ENCODE data around the gene RAB13. TPM values are rescaled to one million over a fixed set of nuclear protein-coding genes. Genes with fewer than 3 reads are reported as not detected.
"Not testable (repeated sequence)": the region's sequence is repeated elsewhere in the genome, so short reads cannot be mapped to it uniquely, and the experiment has no call there.

Gene RAB13
- polyA plus RNA-seq, 1 experiment, result 250 TPM

DNA sequence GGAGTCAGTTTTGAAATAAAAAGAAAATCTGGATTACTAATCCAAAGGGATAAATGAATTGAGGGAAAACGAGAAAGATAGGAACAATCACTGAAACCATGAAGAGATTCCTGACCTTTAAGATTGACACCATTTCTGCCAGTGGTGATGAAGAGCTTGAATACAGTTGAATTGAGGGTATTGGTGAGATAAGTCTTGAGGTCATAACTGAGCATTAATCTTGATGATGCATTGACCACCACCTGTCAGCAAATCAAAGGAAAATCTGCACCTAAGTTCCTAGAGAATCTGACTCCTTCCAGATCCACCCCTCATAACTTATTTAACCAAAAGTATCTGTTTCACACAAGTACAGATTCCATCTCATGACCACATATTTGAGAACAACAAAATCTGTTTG lies 26.0 kb upstream of the RAB13 start:
- H3K27ac ChIP-seq (ENCODE audit: low read depth, low read length), result no peak overlapping the region
- CTCF ChIA-PET, result no interaction called here
- DNase-seq (ENCODE audit: low read depth, low spot score), result no peak
- POLR2A ChIA-PET, result interaction anchor here (0.7 to 1.6 kb wide), 2 partner anchors 22 to 363 kb away, joined by 5 to 9 read pairs; no protein-coding TSS in a partner anchor
- H3K27me3 ChIP-seq (ENCODE audit: control insufficient read depth, insufficient read depth, low read length), result no peaks in the 10 kb centered on the region
- TF ChIP-seq, protein P1, sequence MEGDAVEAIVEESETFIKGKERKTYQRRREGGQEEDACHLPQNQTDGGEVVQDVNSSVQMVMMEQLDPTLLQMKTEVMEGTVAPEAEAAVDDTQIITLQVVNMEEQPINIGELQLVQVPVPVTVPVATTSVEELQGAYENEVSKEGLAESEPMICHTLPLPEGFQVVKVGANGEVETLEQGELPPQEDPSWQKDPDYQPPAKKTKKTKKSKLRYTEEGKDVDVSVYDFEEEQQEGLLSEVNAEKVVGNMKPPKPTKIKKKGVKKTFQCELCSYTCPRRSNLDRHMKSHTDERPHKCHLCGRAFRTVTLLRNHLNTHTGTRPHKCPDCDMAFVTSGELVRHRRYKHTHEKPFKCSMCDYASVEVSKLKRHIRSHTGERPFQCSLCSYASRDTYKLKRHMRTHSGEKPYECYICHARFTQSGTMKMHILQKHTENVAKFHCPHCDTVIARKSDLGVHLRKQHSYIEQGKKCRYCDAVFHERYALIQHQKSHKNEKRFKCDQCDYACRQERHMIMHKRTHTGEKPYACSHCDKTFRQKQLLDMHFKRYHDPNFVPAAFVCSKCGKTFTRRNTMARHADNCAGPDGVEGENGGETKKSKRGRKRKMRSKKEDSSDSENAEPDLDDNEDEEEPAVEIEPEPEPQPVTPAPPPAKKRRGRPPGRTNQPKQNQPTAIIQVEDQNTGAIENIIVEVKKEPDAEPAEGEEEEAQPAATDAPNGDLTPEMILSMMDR (IDR thresholded peaks at IDR 0.05; ENCODE audit: low read depth, low read length), result no peak
- no peak overlapping the region for H3K4me3 ChIP-seq (ENCODE audit: low read depth, low read length)
- H3K9me3 ChIP-seq (ENCODE audit: control insufficient read depth, insufficient read depth, low read length), result no peaks in the 10 kb centered on the region

DNA sequence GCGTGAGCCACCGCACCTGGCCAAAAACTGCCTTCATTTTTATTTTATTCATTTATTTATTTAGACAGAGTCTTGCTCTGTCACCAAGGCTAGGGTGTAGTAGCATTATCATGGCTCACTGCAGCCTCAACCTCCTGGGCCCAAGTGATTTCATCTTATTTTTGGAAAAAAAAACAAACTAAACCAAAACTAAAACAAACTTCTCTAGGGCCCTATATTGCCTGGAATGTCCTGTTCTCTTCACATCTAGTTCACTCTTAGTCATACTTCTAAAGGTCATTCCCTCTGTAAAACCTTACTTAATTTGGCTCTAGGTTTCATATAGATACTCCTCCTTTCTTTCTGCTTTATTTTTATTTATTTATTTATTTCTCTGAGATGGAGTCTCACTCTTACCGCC lies 20.0 kb upstream of the RAB13 start:
- CTCF ChIA-PET, result no interaction called here
- no peak for DNase-seq (ENCODE audit: low read depth, low spot score)
- no peak overlapping the region for H3K4me3 ChIP-seq (ENCODE audit: low read depth, low read length)
- TF ChIP-seq, protein P1 (IDR thresholded peaks at IDR 0.05; ENCODE audit: low read depth, low read length), result no peak
- POLR2A ChIA-PET, result no interaction called here
- no peaks in the 10 kb centered on the region for H3K27me3 ChIP-seq (ENCODE audit: control insufficient read depth, insufficient read depth, low read length)
- H3K27ac ChIP-seq (ENCODE audit: low read depth, low read length), result peak overlapping the region; percentile 47
- H3K9me3 ChIP-seq (ENCODE audit: control insufficient read depth, insufficient read depth, low read length), result no peaks in the 10 kb centered on the region

DNA sequence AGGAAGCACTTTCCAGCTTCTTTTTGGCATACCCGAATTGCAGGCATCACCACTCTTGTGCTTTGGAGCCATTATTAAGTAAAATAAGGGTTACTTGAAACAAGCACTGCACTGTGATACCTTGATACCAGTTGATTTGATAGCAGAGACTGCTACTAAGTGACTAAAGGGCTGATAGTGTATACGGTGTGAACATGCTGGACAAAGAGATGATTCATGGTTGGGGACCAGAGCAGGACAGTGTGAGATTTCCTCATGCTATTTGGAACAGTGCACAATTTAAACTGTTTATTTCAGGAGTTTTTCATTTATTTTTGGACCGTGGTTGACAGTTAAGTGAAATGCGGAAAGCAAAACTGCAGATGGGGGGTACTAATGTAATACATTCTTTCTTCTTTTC lies 14.3 kb upstream of the RAB13 start:
- no peaks in the 10 kb centered on the region for H3K9me3 ChIP-seq (ENCODE audit: control insufficient read depth, insufficient read depth, low read length)
- POLR2A ChIA-PET, result interaction anchor here (1.8 kb wide), 1 partner anchor 10 kb away, joined by 14 read pairs; the partner anchor contains the start of gene RPS27
- CTCF ChIA-PET, result interaction anchor here (0.8 to 1.1 kb wide), 2 partner anchors 13 to 23 kb away, joined by 4 read pairs; partner anchors contain the start of gene JTB
- H3K27me3 ChIP-seq (ENCODE audit: control insufficient read depth, insufficient read depth, low read length), result no peaks in the 10 kb centered on the region
- DNase-seq (ENCODE audit: low read depth, low spot score), result no peak
- no peak overlapping the region for H3K27ac ChIP-seq (ENCODE audit: low read depth, low read length)
- TF ChIP-seq, protein P1 (IDR thresholded peaks at IDR 0.05; ENCODE audit: low read depth, low read length), result no peak
- no peak overlapping the region for H3K4me3 ChIP-seq (ENCODE audit: low read depth, low read length)

- H3K9me3 ChIP-seq (ENCODE audit: control insufficient read depth, insufficient read depth, low read length); H3K27ac ChIP-seq (ENCODE audit: low read depth, low read length); H3K27me3 ChIP-seq (ENCODE audit: control insufficient read depth, insufficient read depth, low read length); DNase-seq (ENCODE audit: low read depth, low spot score); CTCF ChIA-PET; H3K4me3 ChIP-seq (ENCODE audit: low read depth, low read length); POLR2A ChIA-PET: not testable (repeated sequence)
These were observed 10.7 kb upstream of the RAB13 start for GRCh38 chr1:153996882-153997281.

- no peaks in the 10 kb centered on the region for H3K27me3 ChIP-seq (ENCODE audit: control insufficient read depth, insufficient read depth, low read length)
- no peak overlapping the region for H3K27ac ChIP-seq (ENCODE audit: low read depth, low read length)
- TF ChIP-seq, protein P1 (IDR thresholded peaks at IDR 0.05; ENCODE audit: low read depth, low read length), result no peak
- ChIA-PET POLR2A (interaction anchor here (0.6 kb wide), 1 partner anchor 276 kb away, joined by 3 read pairs; no protein-coding TSS in a partner anchor), CTCF (interaction anchor here (1.2 kb wide), 1 partner anchor 172 kb away, joined by 3 read pairs; no protein-coding TSS in a partner anchor)
- H3K9me3 ChIP-seq (ENCODE audit: control insufficient read depth, insufficient read depth, low read length), result no peaks in the 10 kb centered on the region
- no peak for DNase-seq (ENCODE audit: low read depth, low spot score)
- H3K4me3 ChIP-seq (ENCODE audit: low read depth, low read length), result no peak overlapping the region
These were observed 9.5 kb upstream of the RAB13 start for GRCh38 chr1:153995640-153996039.

Measured in AG04450 (cell line).